Hematopoietic multipotent progenitor cell (in vitro differentiated cells): ENCODE results near the gene TP53INP2. TPM values are rescaled to one million over a fixed set of nuclear protein-coding genes. Genes with fewer than 3 reads are reported as not detected.
A peak's percentile ranks its signal among the peaks of the same experiment; 100 is the strongest.
"Not testable (repeated sequence)": the region's sequence is repeated elsewhere in the genome, so short reads cannot be mapped to it uniquely, and the experiment has no call there.

Experiments used
- DNase-seq, 3 donors: peaks; one replicate each; pipeline ENCODE4 v3.0.0-alpha.2; 2011 to 2015; ENCODE audit warnings: low read depth in 2 of 3, low spot score in 2 of 3
- total RNA-seq: library from RNA; depleted of rRNA; stranded (reverse); fragments of >200 nt; gene quantifications from one replicate; pipeline ENCODE4 v1.2.3, GENCODE V29; 2012

Gene TP53INP2
- total RNA-seq = 3.5 TPM

- peak; percentile 83 to 92 (median 92) for DNase-seq
Measured at GRCh38 chr20:34704177-34705007, at the start of gene TP53INP2. Gene TP53INP2 (plus strand): TSS chr20:34704344. CDS start chr20:34708740, 4,396 bp downstream.

- DNase-seq = not testable (repeated sequence)
Measured at GRCh38 chr20:34658654-34659053, 45.5 kb upstream of the TP53INP2 start.

GRCh38 chr20:34661811-34662210, 42.3 kb upstream of the TP53INP2 start:
- DNase-seq = not testable (repeated sequence)

- no peak for DNase-seq
Measured at GRCh38 chr20:34663213-34663943, 40.8 kb upstream of the TP53INP2 start.

- DNase-seq = not testable (repeated sequence)
Measured at GRCh38 chr20:34664751-34665150, 39.4 kb upstream of the TP53INP2 start.

GRCh38 chr20:34669094-34669493, 35.0 kb upstream of the TP53INP2 start:
- no peak for DNase-seq

- no peak for DNase-seq
Measured at GRCh38 chr20:34673412-34673811, 30.7 kb upstream of the TP53INP2 start.

GRCh38 chr20:34675561-34675960, 28.6 kb upstream of the TP53INP2 start:
- DNase-seq = no peak

- DNase-seq = no peak
Measured at GRCh38 chr20:34675993-34676641, 28.0 kb upstream of the TP53INP2 start.

GRCh38 chr20:34676642-34677373, 27.3 kb upstream of the TP53INP2 start, which contains the start of gene PIGU:
Gene PIGU (minus strand): TSS chr20:34677092. CDS start chr20:34677085, 7 bp downstream.
- DNase-seq = peak; percentile 93 to 98 (median 97)

GRCh38 chr20:34680586-34681175, 23.5 kb upstream of the TP53INP2 start:
- peak in 1 of 3 donors; percentile 38 for DNase-seq

- DNase-seq = no peak
Measured at GRCh38 chr20:34683667-34684066, 20.5 kb upstream of the TP53INP2 start.

GRCh38 chr20:34689486-34689885, 14.7 kb upstream of the TP53INP2 start:
- DNase-seq = no peak

- no peak for DNase-seq
Measured at GRCh38 chr20:34691838-34692237, 12.3 kb upstream of the TP53INP2 start.

- DNase-seq = no peak
Measured at GRCh38 chr20:34693414-34693813, 10.7 kb upstream of the TP53INP2 start.

- no peak for DNase-seq
Measured at GRCh38 chr20:34701405-34702085, 2.6 kb upstream of the TP53INP2 start.

GRCh38 chr20:34703061-34703423, 1.1 kb upstream of the TP53INP2 start:
- DNase-seq = no peak

- peak in 1 of 3 donors; percentile 29 for DNase-seq
Measured at GRCh38 chr20:34703424-34704176, 544 bp upstream of the TP53INP2 start.

- peak in 1 of 3 donors; percentile 13 for DNase-seq
Measured at GRCh38 chr20:34705008-34705396, 858 bp downstream of the TP53INP2 start.
